ENCODE results near the gene RNF11. TPM values are rescaled to one million over a fixed set of nuclear protein-coding genes. Genes with fewer than 3 reads are reported as not detected.
"Not testable (repeated sequence)": the region's sequence is repeated elsewhere in the genome, so short reads cannot be mapped to it uniquely, and the experiment has no call there.

The RNF11 gene
- total RNA-seq, 1 donor from 2014 or later, result 81.4 TPM

GRCh38 chr1:51238034-51238403 lies 1.9 kb downstream of the RNF11 start:
- peak overlapping the region; percentile 76 for H3K4me3 ChIP-seq (ENCODE audit: low read depth, low read length)
- peak; percentile 23 for DNase-seq (ENCODE audit: low read depth)
- no peak for TF ChIP-seq CTCF (conservative IDR thresholded peaks at IDR 0.05; ENCODE audit: low read depth, low read length)

- DNase-seq (ENCODE audit: low read depth), result no peak
- H3K4me3 ChIP-seq (ENCODE audit: low read depth, low read length), result peak overlapping the region; percentile 21
- no peak for TF ChIP-seq CTCF (conservative IDR thresholded peaks at IDR 0.05; ENCODE audit: low read depth, low read length)
Observed at GRCh38 chr1:51240084-51240483, 4.0 kb downstream of the RNF11 start.

- no peak overlapping the region for H3K4me3 ChIP-seq (ENCODE audit: low read depth, low read length)
- TF ChIP-seq CTCF (conservative IDR thresholded peaks at IDR 0.05; ENCODE audit: low read depth, low read length), result no peak
- DNase-seq (ENCODE audit: low read depth), result no peak
Observed at GRCh38 chr1:51241119-51241518, 5.0 kb downstream of the RNF11 start.

- no peak for TF ChIP-seq CTCF (conservative IDR thresholded peaks at IDR 0.05; ENCODE audit: low read depth, low read length)
- no peak overlapping the region for H3K4me3 ChIP-seq (ENCODE audit: low read depth, low read length)
- DNase-seq (ENCODE audit: low read depth), result no peak
Observed at GRCh38 chr1:51242546-51242945, 6.5 kb downstream of the RNF11 start.

GRCh38 chr1:51247022-51247421 lies 10.9 kb downstream of the RNF11 start:
- TF ChIP-seq CTCF (conservative IDR thresholded peaks at IDR 0.05; ENCODE audit: low read depth, low read length), result no peak
- DNase-seq (ENCODE audit: low read depth), result no peak
- no peak overlapping the region for H3K4me3 ChIP-seq (ENCODE audit: low read depth, low read length)

GRCh38 chr1:51247499-51247898 lies 11.4 kb downstream of the RNF11 start:
- no peak overlapping the region for H3K4me3 ChIP-seq (ENCODE audit: low read depth, low read length)
- TF ChIP-seq CTCF (conservative IDR thresholded peaks at IDR 0.05; ENCODE audit: low read depth, low read length), result no peak
- DNase-seq (ENCODE audit: low read depth), result no peak

- no peak overlapping the region for H3K4me3 ChIP-seq (ENCODE audit: low read depth, low read length)
- no peak for TF ChIP-seq CTCF (conservative IDR thresholded peaks at IDR 0.05; ENCODE audit: low read depth, low read length)
- DNase-seq (ENCODE audit: low read depth), result no peak
Observed at GRCh38 chr1:51249445-51249844, 13.4 kb downstream of the RNF11 start.

- not testable (repeated sequence) for H3K4me3 ChIP-seq (ENCODE audit: low read depth, low read length); DNase-seq (ENCODE audit: low read depth)
Observed at GRCh38 chr1:51250729-51251128, 14.7 kb downstream of the RNF11 start.

GRCh38 chr1:51251165-51251564 lies 15.1 kb downstream of the RNF11 start:
- not testable (repeated sequence) for H3K4me3 ChIP-seq (ENCODE audit: low read depth, low read length); DNase-seq (ENCODE audit: low read depth)
